Neuronal stem cell (in vitro differentiated cells): ENCODE measurements around the gene AIM2.
"Not testable (repeated sequence)": the region's sequence is repeated elsewhere in the genome, so short reads cannot be mapped to it uniquely, and the experiment has no call there.

Experiments used
- DNase-seq: peaks from one replicate; pipeline ENCODE4 v3.0.0-alpha.2; 2013; ENCODE audit warnings: low spot score
- H2AFZ ChIP-seq: one replicate; pipeline ENCODE4 v1.6.1; 2013; ENCODE audit warnings: mild to moderate bottlenecking, low read length, inconsistent platforms
- H2AK5ac ChIP-seq: 2 replicates; pipeline ENCODE4 v1.6.1; 2013; ENCODE audit warnings: low read depth, mild to moderate bottlenecking, inconsistent platforms, low read length, moderate library complexity, mixed read lengths
- H2BK120ac ChIP-seq: 2 replicates; pipeline ENCODE4 v1.6.1; 2013; ENCODE audit warnings: low read depth, mild to moderate bottlenecking, inconsistent platforms, low read length, moderate library complexity, mixed read lengths
- H2BK12ac ChIP-seq: one replicate; pipeline ENCODE4 v1.6.1; 2013; ENCODE audit warnings: low read length, inconsistent platforms
- H2BK15ac ChIP-seq: 2 replicates; pipeline ENCODE4 v1.6.1; 2013; ENCODE audit warnings: mild to moderate bottlenecking, low read length, inconsistent platforms, mixed read lengths
- H2BK5ac ChIP-seq: one replicate; pipeline ENCODE4 v1.6.1; 2013; ENCODE audit warnings: inconsistent platforms, mild to moderate bottlenecking, low read length, moderate library complexity
- H3K14ac ChIP-seq: one replicate; pipeline ENCODE4 v1.6.1; 2013; ENCODE audit warnings: low read length, inconsistent platforms
- H3K18ac ChIP-seq: 2 replicates; pipeline ENCODE4 v1.6.1; 2013; ENCODE audit warnings: low read length, inconsistent platforms
- H3K23ac ChIP-seq: 2 replicates; pipeline ENCODE4 v1.6.1; 2013; ENCODE audit warnings: low read depth, mild to moderate bottlenecking, mixed read lengths, low read length, inconsistent platforms; ENCODE audit not compliant: poor library complexity
- H3K27ac ChIP-seq: replicated peaks from 3 replicates; pipeline ENCODE4 v1.5.1; 2013; ENCODE audit warnings: low read length, inconsistent platforms
- H3K27me3 ChIP-seq, 3 experiments: 2 replicates each; pipeline ENCODE4 v1.6.1; 2013; ENCODE audit warnings: low read length in 3 of 3, mild to moderate bottlenecking in 2 of 3, inconsistent platforms in 1 of 3, low read depth in 1 of 3, mixed read lengths in 1 of 3, moderate library complexity in 1 of 3; ENCODE audit not compliant: control insufficient read depth in 3 of 3, insufficient read depth in 3 of 3
- H3K36me3 ChIP-seq, 2 donors: replicated peaks in 1 of 2; 2 replicates each; pipeline ENCODE4 v1.6.1; 2013; ENCODE audit warnings: low read length in 2 of 2; ENCODE audit not compliant: control insufficient read depth in 2 of 2, insufficient read depth in 2 of 2
- H3K4ac ChIP-seq: 2 replicates; pipeline ENCODE4 v1.6.1; 2013; ENCODE audit warnings: inconsistent platforms, mild to moderate bottlenecking, low read length, moderate library complexity
- H3K4me1 ChIP-seq, 2 donors: 1 replicate in 1 of 2; 2 replicates in 1 of 2; pipeline ENCODE4 v1.6.1; 2013; ENCODE audit warnings: low read length in 2 of 2, low read depth in 1 of 2; ENCODE audit not compliant: control insufficient read depth in 2 of 2, insufficient read depth in 1 of 2
- H3K4me2 ChIP-seq: one replicate; pipeline ENCODE4 v1.6.1; 2013; ENCODE audit warnings: mild to moderate bottlenecking, low read length, inconsistent platforms; ENCODE audit not compliant: insufficient read depth, poor library complexity, severe bottlenecking
- H3K4me3 ChIP-seq, 2 donors: 2 replicates each; pipeline ENCODE4 v1.5.1; 2013; ENCODE audit warnings: low read length in 2 of 2, mild to moderate bottlenecking in 2 of 2, inconsistent platforms in 1 of 2, moderate library complexity in 1 of 2
- H3K79me1 ChIP-seq: one replicate; pipeline ENCODE4 v1.6.1; 2013; ENCODE audit warnings: low read depth, mild to moderate bottlenecking, inconsistent platforms, low read length, moderate library complexity
- H3K9ac ChIP-seq: one replicate; pipeline ENCODE4 v1.6.1; 2013; ENCODE audit warnings: mild to moderate bottlenecking, low read depth, low read length, inconsistent platforms; ENCODE audit not compliant: poor library complexity
- H3K9me3 ChIP-seq, 2 donors: replicated peaks in 1 of 2; 2 replicates each; pipeline versions ENCODE3 to v1.6.1; 2013; ENCODE audit warnings: low read length in 2 of 2, mild to moderate bottlenecking in 2 of 2, inconsistent platforms in 1 of 2, low read depth in 1 of 2, mixed read lengths in 1 of 2, moderate library complexity in 1 of 2; ENCODE audit not compliant: control insufficient read depth in 2 of 2, insufficient read depth in 1 of 2
- H4K8ac ChIP-seq: one replicate; pipeline ENCODE4 v1.6.1; 2013; ENCODE audit warnings: low read depth, mild to moderate bottlenecking, inconsistent platforms, low read length, moderate library complexity
- H4K91ac ChIP-seq: one replicate; pipeline ENCODE4 v1.6.1; 2013; ENCODE audit warnings: low read length, low read depth, mild to moderate bottlenecking, inconsistent platforms; ENCODE audit not compliant: poor library complexity
- WGBS, 2 donors: extraction: QIAGEN DNeasy Blood & Tissue Kit; methylation state at CpG; one replicate each; pipeline ENCODE4 v1.1.7; 2013; ENCODE audit warnings: missing lambda C conversion rate in 2 of 2, mixed read lengths in 1 of 2; ENCODE audit not compliant: insufficient read length in 2 of 2, insufficient replicate concordance in 1 of 2; ENCODE audit errors: extremely low coverage in 2 of 2; 5-methylcytosine and 5-hydroxymethylcytosine counted together

AIM2 gene

GRCh38 chr1:159120317-159120716, 43.8 kb upstream of the AIM2 start:
- Histone ChIP-seq H3K23ac (no peak overlapping the region), H3K9ac (no peak overlapping the region), H3K27me3 (no peaks in the 10 kb centered on the region), H2AK5ac (no peak overlapping the region), H3K14ac (no peak overlapping the region), H2BK15ac (no peak overlapping the region), H3K36me3 (no peaks in the 10 kb centered on the region), H3K4ac (no peak overlapping the region), H2BK120ac (no peak overlapping the region), H4K91ac (no peak overlapping the region), H3K18ac (no peak overlapping the region), H3K4me1 (no peaks in the 10 kb centered on the region), H3K4me2 (no peak overlapping the region), H3K27ac (no peak overlapping the region), H3K9me3 (no peaks in the 10 kb centered on the region), H2AFZ (no peak overlapping the region), H2BK12ac (no peak overlapping the region), H4K8ac (no peak overlapping the region), H2BK5ac (no peak overlapping the region), H3K79me1 (no peaks in the 10 kb centered on the region), H3K4me3 (no peak overlapping the region)
- no CpG with 5 or more reads among the region's 4 CpGs for WGBS, 2 donors
- no peak for DNase-seq

- Histone ChIP-seq H3K4me3 (no peak overlapping the region), H3K27me3 (no peaks in the 10 kb centered on the region), H2BK120ac (no peak overlapping the region), H3K36me3 (no peaks in the 10 kb centered on the region), H3K9me3 (no peaks in the 10 kb centered on the region), H3K27ac (no peak overlapping the region), H2BK15ac (no peak overlapping the region), H3K79me1 (no peaks in the 10 kb centered on the region), H3K18ac (no peak overlapping the region), H2BK12ac (no peak overlapping the region), H2BK5ac (no peak overlapping the region), H2AK5ac (no peak overlapping the region), H3K23ac (no peak overlapping the region), H3K4me2 (no peak overlapping the region), H3K4me1 (peaks cover 0 to 1% of the 10 kb centered on the region in 2 donors), H3K14ac (no peak overlapping the region), H3K9ac (no peak overlapping the region), H2AFZ (no peak overlapping the region), H4K91ac (no peak overlapping the region), H4K8ac (no peak overlapping the region), H3K4ac (no peak overlapping the region)
- WGBS, 2 donors = no CpG with 5 or more reads among the region's 1 CpG
- no peak for DNase-seq
Observed at GRCh38 chr1:159113596-159114433, 37.2 kb upstream of the AIM2 start.

- H3K4me1 ChIP-seq, H2AFZ ChIP-seq: not testable (repeated sequence)
- WGBS, 2 donors = no CpG with 5 or more reads among the region's 3 CpGs
Observed at GRCh38 chr1:159103021-159103420, 26.5 kb upstream of the AIM2 start.

GRCh38 chr1:159100589-159100988, 24.0 kb upstream of the AIM2 start:
- Histone ChIP-seq H3K4me2 (no peak overlapping the region), H3K23ac (no peak overlapping the region), H2BK15ac (no peak overlapping the region), H3K27ac (no peak overlapping the region), H2BK12ac (no peak overlapping the region), H4K91ac (no peak overlapping the region), H4K8ac (no peak overlapping the region), H3K79me1 (no peaks in the 10 kb centered on the region), H2AK5ac (no peak overlapping the region), H3K18ac (no peak overlapping the region), H3K9ac (no peak overlapping the region), H3K9me3 (no peaks in the 10 kb centered on the region), H2AFZ (no peak overlapping the region), H3K4me1 (peaks cover 0 to 2% of the 10 kb centered on the region in 2 donors), H2BK5ac (no peak overlapping the region), H3K36me3 (no peaks in the 10 kb centered on the region), H3K27me3 (no peaks in the 10 kb centered on the region), H3K4ac (no peak overlapping the region), H2BK120ac (no peak overlapping the region), H3K14ac (no peak overlapping the region), H3K4me3 (no peak overlapping the region)
- WGBS, 2 donors = no CpG with 5 or more reads among the region's 1 CpG
- DNase-seq = no peak

More at GRCh38 chr1:159103021-159103420, 26.5 kb upstream of the AIM2 start:
- H2BK120ac ChIP-seq, H2BK5ac ChIP-seq, H3K27me3 ChIP-seq, H3K9me3 ChIP-seq, H3K36me3 ChIP-seq, H3K23ac ChIP-seq, H3K27ac ChIP-seq, H3K14ac ChIP-seq, DNase-seq, H3K4me2 ChIP-seq, H3K9ac ChIP-seq, H3K4me3 ChIP-seq, H3K4ac ChIP-seq, H2BK15ac ChIP-seq, H3K79me1 ChIP-seq, H2BK12ac ChIP-seq, H4K8ac ChIP-seq, H2AK5ac ChIP-seq, H4K91ac ChIP-seq, H3K18ac ChIP-seq: not testable (repeated sequence)
